GM12865 (cell line): Measurements from ENCODE around the gene ORMDL1.
"Not testable (repeated sequence)": the region's sequence is repeated elsewhere in the genome, so short reads cannot be mapped to it uniquely, and the experiment has no call there.

Experiments used
- DNase-seq: peaks from one replicate; pipeline ENCODE4 v3.0.0; 2010; ENCODE audit warnings: low read depth
- H3K4me3 ChIP-seq: 2 replicates; pipeline ENCODE4 v1.5.1; 2011; ENCODE audit warnings: mild to moderate bottlenecking, low read depth, low read length, control low read depth
- TF ChIP-seq, protein P1 (sequence below): IDR thresholded peaks from 2 replicates; pipeline ENCODE4 v1.5.1; 2011; ENCODE audit warnings: low read length, control low read depth, low read depth, inconsistent platforms; ENCODE audit not compliant: insufficient read depth; ENCODE audit errors: missing control alignments

ORMDL1 gene

DNA sequence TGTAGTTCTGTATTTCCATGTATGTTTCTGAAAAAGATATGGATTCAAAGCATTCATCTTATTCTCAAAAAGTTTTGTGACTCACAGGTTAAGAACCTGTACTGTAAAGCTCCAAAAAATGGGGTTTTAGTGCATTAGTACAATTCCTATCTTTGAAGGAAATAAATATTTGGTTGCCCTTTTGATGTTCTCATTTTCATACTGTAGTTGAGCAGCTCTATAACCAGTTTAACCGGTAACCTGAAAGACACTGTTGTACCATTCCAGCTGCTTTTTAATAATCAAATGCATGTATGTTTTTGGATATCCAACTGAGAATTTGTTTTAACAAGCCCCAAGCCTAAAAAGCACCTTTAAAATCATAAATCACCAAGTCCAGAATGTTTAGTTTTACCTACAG lies 11.9 kb downstream of the ORMDL1 start:
- H3K4me3 ChIP-seq = no peak overlapping the region
- TF ChIP-seq, protein P1, sequence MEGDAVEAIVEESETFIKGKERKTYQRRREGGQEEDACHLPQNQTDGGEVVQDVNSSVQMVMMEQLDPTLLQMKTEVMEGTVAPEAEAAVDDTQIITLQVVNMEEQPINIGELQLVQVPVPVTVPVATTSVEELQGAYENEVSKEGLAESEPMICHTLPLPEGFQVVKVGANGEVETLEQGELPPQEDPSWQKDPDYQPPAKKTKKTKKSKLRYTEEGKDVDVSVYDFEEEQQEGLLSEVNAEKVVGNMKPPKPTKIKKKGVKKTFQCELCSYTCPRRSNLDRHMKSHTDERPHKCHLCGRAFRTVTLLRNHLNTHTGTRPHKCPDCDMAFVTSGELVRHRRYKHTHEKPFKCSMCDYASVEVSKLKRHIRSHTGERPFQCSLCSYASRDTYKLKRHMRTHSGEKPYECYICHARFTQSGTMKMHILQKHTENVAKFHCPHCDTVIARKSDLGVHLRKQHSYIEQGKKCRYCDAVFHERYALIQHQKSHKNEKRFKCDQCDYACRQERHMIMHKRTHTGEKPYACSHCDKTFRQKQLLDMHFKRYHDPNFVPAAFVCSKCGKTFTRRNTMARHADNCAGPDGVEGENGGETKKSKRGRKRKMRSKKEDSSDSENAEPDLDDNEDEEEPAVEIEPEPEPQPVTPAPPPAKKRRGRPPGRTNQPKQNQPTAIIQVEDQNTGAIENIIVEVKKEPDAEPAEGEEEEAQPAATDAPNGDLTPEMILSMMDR = no peak
- no peak for DNase-seq

DNA sequence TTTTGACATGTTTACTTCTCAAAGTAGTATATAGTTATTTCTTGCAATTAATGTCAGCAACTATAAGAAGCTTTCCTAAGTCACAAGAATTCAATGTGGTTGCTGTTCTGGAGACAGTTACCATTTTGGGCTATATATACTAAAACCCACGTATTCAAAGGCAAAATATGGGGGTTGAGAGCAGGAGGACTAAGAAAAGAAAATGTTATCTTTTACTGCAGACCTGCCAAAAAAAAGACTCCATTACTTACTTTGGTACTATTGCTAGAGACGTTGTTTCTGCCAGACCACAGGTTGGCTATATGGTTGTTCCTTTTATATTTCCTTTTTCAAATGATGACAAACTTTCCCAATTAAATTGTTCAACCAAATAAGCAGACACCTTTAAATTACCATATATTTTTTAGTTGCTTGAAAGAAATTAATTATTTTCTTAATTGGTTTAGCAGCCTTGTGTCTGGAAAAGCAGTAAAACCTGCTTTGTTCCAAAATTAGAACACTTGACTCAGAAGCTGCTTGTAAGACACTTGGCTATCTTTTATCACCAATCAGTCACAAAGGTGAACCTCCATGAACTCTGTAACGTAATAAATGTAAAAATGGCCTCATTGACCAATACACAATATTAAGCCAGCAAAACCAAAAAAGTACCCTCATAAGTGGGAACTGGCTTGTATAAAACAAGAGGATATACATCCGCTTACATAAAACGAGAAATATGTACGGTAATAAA lies 13.4 kb downstream of the ORMDL1 start:
- TF ChIP-seq, protein P1 = no peak
- no peak for DNase-seq
- H3K4me3 ChIP-seq = no peak overlapping the region

DNA sequence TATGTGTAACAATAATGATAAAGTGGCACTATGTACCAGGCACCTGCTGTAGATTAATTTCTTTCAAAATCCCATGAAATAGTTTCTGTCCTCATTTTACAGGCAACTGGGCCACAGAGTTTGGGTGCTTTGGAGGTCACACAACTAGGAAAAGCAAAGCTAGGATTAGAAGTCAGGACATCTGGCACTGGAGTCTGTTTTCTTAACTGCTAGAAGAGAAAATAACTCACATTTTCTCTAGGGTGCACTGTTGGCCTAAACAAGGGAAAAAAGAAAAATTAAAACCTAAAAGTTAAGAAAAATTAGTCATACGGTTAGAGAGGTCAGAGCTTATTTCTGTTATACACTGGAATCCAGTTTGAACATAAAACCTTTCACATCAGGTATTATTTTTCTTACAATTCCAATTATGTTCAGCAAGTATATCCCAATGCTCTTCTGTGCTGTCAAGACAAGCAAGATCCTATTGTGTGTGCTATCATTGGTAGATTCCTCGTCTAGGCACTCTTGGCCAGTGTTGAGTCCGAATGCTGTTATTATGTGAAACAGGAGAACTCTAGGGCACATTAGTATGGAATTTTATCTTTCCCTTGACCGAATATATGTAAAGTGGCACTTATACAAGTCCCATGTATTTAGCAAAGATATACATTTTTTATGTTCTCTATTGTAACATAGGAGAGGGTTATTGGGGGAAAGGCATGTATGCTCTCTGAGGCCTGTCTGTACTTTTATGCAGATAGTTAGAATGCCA lies 20.1 kb downstream of the ORMDL1 start:
- DNase-seq = peak; percentile 5
- TF ChIP-seq, protein P1 = no peak
- H3K4me3 ChIP-seq = peak overlapping the region; percentile 100

- H3K4me3 ChIP-seq = peak within 1 kb of the TSS; percentile 100
- TF ChIP-seq, protein P1 = peak; percentile 58
- DNase-seq = peak; percentile 96
Measured at GRCh38 chr2:189762551-189763298, 21.4 kb downstream of the ORMDL1 start, which contains the start of gene OSGEPL1. TSS of gene OSGEPL1 (minus strand) at chr2:189762792. CDS start at chr2:189761640, 1,152 bp downstream.

- peak overlapping the region; percentile 100 for H3K4me3 ChIP-seq
- DNase-seq = no peak
- TF ChIP-seq, protein P1 = no peak
Measured at GRCh38 chr2:189762229-189762550, 21.9 kb downstream of the ORMDL1 start.

- DNase-seq, H3K4me3 ChIP-seq: not testable (repeated sequence)
Measured at GRCh38 chr2:189760154-189760553, 24.0 kb downstream of the ORMDL1 start.
